SJCRH30 (cell line): ENCODE data around the gene ATP6V1C2. TPM values are rescaled to one million over a fixed set of nuclear protein-coding genes. Genes with fewer than 3 reads are reported as not detected.

Experiments used
- DNase-seq, 2 experiments: peaks; one replicate each; pipeline ENCODE4 v3.0.0-alpha.2; 2015 to 2020
- H3K27ac ChIP-seq: fragments of 250-450 bp; sonication (Bioruptor Pico); 2 replicates; pipeline ENCODE4 v1.5.1; 2020; ENCODE audit warnings: mild to moderate bottlenecking, moderate library complexity
- H3K27me3 ChIP-seq: fragments of 250-450 bp; sonication (Bioruptor Pico); 2 replicates; pipeline ENCODE4 v1.5.1; 2020; ENCODE audit warnings: mild to moderate bottlenecking, moderate library complexity
- H3K36me3 ChIP-seq: fragments of 250-450 bp; sonication (Bioruptor Pico); 2 replicates; pipeline ENCODE4 v1.5.1; 2020; ENCODE audit warnings: mild to moderate bottlenecking, moderate library complexity
- H3K4me1 ChIP-seq: fragments of 250-450 bp; sonication (Bioruptor Pico); 2 replicates; pipeline ENCODE4 v1.5.1; 2020; ENCODE audit warnings: mild to moderate bottlenecking, moderate library complexity
- H3K4me3 ChIP-seq: fragments of 250-450 bp; sonication (Bioruptor Pico); 2 replicates; pipeline ENCODE4 v1.5.1; 2020; ENCODE audit warnings: mild to moderate bottlenecking, moderate library complexity
- H3K9me3 ChIP-seq: fragments of 250-450 bp; sonication (Bioruptor Pico); replicated peaks from 2 replicates; pipeline ENCODE4 v1.5.1; 2020; ENCODE audit warnings: mild to moderate bottlenecking, moderate library complexity
- total RNA-seq: library from RNA; depleted of rRNA; stranded (reverse); fragments of >200 nt; shearing (Covaris generic); gene quantifications from 2 replicates; pipeline ENCODE4 v1.2.3, GENCODE V29; 2014; rRNA removed

The ATP6V1C2 gene, protein sequence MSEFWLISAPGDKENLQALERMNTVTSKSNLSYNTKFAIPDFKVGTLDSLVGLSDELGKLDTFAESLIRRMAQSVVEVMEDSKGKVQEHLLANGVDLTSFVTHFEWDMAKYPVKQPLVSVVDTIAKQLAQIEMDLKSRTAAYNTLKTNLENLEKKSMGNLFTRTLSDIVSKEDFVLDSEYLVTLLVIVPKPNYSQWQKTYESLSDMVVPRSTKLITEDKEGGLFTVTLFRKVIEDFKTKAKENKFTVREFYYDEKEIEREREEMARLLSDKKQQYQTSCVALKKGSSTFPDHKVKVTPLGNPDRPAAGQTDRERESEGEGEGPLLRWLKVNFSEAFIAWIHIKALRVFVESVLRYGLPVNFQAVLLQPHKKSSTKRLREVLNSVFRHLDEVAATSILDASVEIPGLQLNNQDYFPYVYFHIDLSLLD
- total RNA-seq, result 0.23 and 0.40 TPM in 2 replicates

DNA sequence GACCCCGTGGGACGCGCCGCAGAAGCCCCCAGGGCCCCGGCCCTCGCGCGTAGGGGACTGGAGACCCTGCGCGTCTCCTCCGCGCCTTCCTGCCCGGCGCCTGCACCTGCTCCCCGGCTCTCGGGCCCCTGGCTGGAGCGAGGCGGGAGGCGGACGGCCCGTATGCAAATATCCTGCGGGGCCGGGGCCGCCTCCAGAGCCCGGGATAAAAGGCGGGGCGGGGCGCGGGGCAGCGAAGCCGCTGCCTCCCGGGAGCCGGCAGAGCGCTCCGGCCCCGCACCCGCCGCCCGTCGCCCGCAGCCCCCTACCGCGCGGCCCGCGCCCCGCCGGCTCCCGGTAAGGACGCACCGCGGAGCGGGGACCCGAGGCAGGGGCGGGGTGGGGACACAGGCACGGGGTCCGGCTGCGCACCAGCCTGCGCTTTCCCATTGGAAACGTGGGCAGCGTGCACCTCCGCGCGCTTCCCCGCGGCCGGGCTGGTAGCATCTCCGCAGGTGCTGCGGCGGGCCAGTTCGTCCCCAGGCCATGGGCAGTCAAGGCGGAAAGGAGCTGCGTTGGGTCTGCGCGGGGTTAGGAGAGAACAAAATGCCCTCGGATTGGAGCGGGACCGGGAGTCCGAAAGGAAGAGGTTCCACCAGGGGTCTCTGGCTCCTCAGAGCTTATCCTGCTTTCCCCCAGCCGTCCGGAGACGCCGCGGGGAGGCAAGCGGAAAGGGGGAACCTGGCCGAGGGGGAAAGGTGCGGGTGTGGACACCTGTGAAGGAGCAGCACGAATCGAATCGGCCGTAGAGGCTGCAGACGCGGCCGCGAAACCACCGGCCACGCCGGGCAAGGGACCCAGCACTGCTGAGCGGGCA, at the start of gene ATP6V1C2:
Gene ATP6V1C2, plus strand, starts transcription at position 235 of the 856 bp plus-strand sequence. CDS start 1,220 bp downstream, outside the sequence.
- peaks cover 45% of the 10 kb centered on the region for H3K27me3 ChIP-seq
- H3K36me3 ChIP-seq, result no peaks in the 10 kb centered on the region
- no peak within 1 kb of the TSS for H3K4me3 ChIP-seq
- H3K27ac ChIP-seq, result no peak within 1 kb of the TSS
- DNase-seq, result no peak
- no peaks in the 10 kb centered on the region for H3K9me3 ChIP-seq
- peaks cover 4% of the 10 kb centered on the region; the same call in 1 of the 2 replicates for H3K4me1 ChIP-seq

DNA sequence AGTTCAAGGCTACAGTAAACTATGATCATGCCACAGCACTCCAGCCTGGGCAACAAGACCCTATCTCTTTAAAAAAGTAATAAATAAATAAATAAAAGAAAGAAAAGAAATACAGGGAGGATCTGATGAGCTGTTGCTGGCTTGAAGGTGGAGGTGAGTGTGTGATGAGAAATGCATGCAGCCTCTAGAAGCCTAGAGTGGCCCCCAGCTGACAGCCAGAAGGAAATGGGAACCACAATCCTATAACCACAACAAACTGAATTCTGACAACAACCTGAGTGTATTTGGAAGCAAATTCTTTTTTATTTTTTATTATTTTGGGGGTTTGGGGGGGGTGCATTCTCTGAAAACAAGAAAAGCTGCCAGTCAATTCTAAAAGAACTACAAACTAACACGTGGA, 46.3 kb upstream of the ATP6V1C2 start:
- no peak overlapping the region for H3K4me3 ChIP-seq
- H3K27ac ChIP-seq, result no peak overlapping the region
- H3K27me3 ChIP-seq, result no peaks in the 10 kb centered on the region
- peaks cover 29% of the 10 kb centered on the region for H3K36me3 ChIP-seq
- no peak for DNase-seq
- no peaks in the 10 kb centered on the region for H3K4me1 ChIP-seq
- H3K9me3 ChIP-seq, result no peaks in the 10 kb centered on the region

DNA sequence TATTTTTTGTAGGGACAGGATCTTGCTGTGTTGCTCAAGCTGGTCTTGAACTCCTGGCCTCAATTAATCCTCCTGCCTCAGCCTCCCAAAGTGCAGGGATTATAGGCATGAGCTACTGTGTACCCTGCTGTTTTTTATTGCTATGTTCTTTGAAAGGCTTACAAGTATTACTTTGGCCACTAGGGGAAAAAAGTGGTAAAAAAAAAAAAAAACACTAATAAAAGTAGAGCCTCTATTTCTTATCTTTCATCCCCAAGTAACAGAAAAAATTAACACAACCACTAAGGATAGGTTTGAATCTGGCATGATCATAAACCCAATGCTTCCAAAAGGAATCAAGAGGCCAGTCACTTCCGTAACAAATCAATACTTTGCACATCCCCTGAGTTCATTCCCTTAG, 43.2 kb upstream of the ATP6V1C2 start:
- Histone ChIP-seq H3K27me3 (no peaks in the 10 kb centered on the region), H3K27ac (no peak overlapping the region), H3K4me1 (no peaks in the 10 kb centered on the region), H3K4me3 (no peak overlapping the region), H3K9me3 (no peaks in the 10 kb centered on the region), H3K36me3 (peaks cover 41% of the 10 kb centered on the region)
- DNase-seq, result no peak

DNA sequence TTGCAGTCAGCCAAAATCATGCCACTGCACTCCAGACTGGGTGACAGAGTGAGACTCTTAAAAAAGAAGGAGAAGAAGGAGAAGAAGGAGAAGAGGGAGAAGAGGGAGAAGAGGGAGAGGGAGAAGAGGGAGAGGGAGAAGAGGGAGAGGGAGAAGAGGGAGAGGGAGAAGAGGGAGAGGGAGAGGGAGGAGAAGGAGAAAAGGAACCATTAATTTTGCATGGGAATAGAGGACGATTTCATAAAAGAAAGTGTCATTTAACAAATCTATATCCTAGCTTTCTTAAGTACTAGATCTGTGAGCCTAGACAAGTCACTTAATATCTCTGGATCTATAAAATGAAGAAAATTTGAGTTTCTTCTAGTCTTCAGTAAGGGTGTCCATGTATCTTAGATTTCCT, 41.2 kb upstream of the ATP6V1C2 start:
- no peaks in the 10 kb centered on the region for H3K9me3 ChIP-seq
- no peak for DNase-seq
- peaks cover 50% of the 10 kb centered on the region for H3K36me3 ChIP-seq
- H3K27ac ChIP-seq, result no peak overlapping the region
- no peaks in the 10 kb centered on the region for H3K27me3 ChIP-seq
- H3K4me1 ChIP-seq, result no peaks in the 10 kb centered on the region
- H3K4me3 ChIP-seq, result no peak overlapping the region

DNA sequence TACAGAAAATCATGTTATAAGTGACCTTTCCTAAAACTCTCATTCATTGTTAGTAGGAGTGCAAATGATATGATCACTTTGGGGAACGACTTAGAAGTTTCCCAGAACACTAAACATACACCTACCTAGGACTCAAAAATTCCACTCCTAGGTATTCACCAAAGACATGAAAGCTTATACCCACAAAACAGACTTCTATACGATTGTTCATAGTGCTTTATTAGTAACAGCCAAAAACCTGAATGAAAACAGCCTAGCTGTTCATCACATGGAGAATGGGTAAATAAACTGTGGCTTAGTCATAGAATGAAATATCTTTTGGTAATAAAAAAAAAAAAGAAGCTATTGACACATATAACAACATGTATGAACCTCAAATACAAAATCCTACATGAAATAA, 40.5 kb upstream of the ATP6V1C2 start:
- Histone ChIP-seq H3K27ac (no peak overlapping the region), H3K4me1 (no peaks in the 10 kb centered on the region), H3K27me3 (no peaks in the 10 kb centered on the region), H3K4me3 (no peak overlapping the region), H3K36me3 (peaks cover 43% of the 10 kb centered on the region), H3K9me3 (no peaks in the 10 kb centered on the region)
- no peak for DNase-seq

- H3K4me3 ChIP-seq, result no peak overlapping the region
- H3K9me3 ChIP-seq, result no peaks in the 10 kb centered on the region
- H3K36me3 ChIP-seq, result peaks cover 30% of the 10 kb centered on the region
- no peak for DNase-seq
- no peak overlapping the region for H3K27ac ChIP-seq
- no peaks in the 10 kb centered on the region for H3K27me3 ChIP-seq
- peaks cover 5% of the 10 kb centered on the region; the same call in 1 of the 2 replicates for H3K4me1 ChIP-seq
These were observed 35.2 kb upstream of the ATP6V1C2 start for GRCh38 chr2:10686176-10686730.

DNA sequence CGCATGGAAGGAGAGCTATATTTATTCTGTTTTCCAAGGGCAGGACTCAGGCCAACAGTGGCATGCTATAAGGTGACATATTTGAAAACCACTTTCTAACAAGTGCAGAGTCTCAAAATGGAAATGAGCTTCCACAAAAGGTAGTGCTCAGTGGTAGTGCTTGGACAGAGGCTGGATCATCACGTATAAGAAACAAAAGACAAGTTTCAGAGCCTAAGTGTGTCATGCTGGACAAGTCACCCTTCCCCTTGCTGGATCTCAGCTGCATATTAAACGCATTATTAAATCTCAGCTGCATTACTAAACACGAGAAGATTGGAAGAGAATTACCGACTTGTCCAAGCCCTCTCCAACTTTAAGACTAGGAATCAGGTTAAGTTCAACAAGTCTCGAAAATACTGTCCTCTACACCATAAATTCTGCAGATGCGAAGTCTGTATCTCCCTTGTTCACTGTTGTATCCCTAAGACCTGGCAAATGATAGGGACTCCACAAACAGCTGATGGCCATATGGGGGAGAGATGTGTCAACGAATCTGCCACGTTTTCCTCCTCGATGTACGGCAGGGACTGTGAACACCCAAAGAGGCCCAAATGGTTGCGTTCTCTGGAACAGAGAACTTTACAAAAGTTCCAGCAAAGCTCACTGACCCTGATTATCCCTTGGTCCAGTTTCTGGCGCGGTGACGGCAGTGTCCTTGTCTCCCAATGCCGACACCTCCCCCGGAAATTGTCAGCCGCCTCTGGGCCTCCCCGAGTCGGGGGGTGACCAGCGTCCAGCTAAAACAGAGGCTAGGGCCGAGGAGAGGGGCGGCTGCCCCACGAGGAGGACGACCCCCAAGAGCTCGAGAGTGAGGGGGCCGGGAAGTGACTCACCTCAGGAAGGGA, 32.3 kb upstream of the ATP6V1C2 start:
- H3K36me3 ChIP-seq, result peaks cover 8% of the 10 kb centered on the region
- peak overlapping the region; percentile 88 for H3K4me3 ChIP-seq
- H3K4me1 ChIP-seq, result peaks cover 5% of the 10 kb centered on the region; the same call in 1 of the 2 replicates
- H3K27me3 ChIP-seq, result no peaks in the 10 kb centered on the region
- H3K27ac ChIP-seq, result peak overlapping the region; percentile 66
- no peaks in the 10 kb centered on the region for H3K9me3 ChIP-seq
- no peak for DNase-seq

DNA sequence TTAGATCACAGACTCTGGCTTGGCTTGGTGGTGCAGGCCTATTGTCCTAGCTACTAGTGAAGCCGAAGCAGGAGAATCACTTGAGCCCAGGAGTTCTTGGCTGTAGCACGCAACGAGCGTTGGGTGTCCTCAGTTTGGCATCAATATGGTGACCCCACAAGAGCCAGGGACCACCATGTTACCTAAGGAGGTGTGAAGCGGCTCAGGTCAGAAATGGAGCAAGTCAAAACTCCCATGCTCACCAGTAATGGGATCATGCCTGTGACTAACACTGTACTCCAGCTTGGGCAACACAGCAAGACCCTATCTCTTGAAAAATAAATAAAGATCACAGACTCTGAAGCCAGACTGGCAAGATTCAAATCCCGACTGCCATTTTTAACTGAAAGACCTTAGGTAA, 29.9 kb upstream of the ATP6V1C2 start:
- no peaks in the 10 kb centered on the region for H3K36me3 ChIP-seq
- no peak for DNase-seq
- H3K9me3 ChIP-seq, result no peaks in the 10 kb centered on the region
- no peak overlapping the region for H3K27ac ChIP-seq
- H3K4me3 ChIP-seq, result no peak overlapping the region
- H3K4me1 ChIP-seq, result peaks cover 5% of the 10 kb centered on the region; the same call in 1 of the 2 replicates
- no peaks in the 10 kb centered on the region for H3K27me3 ChIP-seq

DNA sequence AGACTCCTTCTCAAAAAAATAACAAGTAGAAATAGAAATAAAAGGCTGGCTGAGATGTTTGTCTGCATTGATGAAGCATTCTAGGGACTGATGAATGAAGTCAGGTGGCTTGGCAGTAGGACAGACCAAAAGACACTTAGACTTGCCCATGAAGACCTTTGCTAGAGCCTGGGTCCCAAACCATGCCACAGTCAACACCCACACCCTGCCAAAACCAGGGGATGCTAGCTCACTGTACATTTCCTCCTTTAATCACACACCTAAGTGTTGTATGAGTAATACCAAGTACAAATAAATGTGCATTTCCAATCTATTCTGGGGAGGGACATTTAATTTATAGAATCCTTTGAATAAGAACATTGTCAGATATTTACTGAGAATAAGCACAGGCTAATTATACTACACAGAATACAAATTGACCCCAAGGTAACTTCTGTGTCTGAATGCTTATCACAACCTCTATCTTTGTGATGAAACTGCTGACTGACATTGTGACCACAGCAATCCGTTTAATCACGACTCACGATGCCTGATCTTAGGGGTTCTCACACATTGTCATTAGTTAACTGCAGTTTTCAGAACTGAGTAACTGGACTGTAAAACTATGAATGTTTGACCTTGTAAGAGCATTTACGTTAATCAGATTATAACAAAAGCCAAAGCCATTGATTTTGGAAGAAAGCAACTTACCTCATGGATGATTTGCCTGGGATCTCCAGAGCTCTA, 21.2 kb upstream of the ATP6V1C2 start:
- H3K4me3 ChIP-seq, result no peak overlapping the region
- H3K27me3 ChIP-seq, result peaks cover 4% of the 10 kb centered on the region; the same call in 1 of the 2 replicates
- no peak overlapping the region for H3K27ac ChIP-seq
- H3K4me1 ChIP-seq, result no peaks in the 10 kb centered on the region
- H3K9me3 ChIP-seq, result no peaks in the 10 kb centered on the region
- H3K36me3 ChIP-seq, result no peaks in the 10 kb centered on the region
- DNase-seq, result no peak

DNA sequence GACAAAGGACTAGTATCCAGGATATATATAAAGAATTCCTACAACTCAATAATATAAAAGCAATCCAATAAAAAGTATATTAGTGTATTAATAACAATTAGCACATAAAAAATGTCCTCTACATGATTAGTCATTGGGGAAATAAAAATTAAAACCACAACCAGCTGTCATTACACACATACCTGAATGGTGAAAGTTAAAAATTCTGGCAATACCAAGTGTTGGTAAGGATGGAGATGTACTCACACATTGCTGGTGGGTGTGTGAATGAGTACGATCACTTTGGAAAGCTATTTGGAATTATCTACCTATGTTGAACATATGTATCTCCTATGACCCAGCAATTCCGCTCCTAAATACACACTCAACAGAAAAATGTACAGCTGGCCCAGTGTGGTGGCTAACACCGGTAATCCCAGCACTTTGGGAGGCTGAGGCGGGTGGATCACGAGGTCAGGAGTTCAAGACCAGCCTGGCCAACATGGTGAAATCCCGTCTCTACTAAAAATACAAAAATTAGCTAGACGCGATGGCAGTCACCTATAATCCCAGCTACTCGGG, 17.3 kb upstream of the ATP6V1C2 start:
- Histone ChIP-seq H3K27ac (no peak overlapping the region), H3K36me3 (no peaks in the 10 kb centered on the region), H3K27me3 (peaks cover 8% of the 10 kb centered on the region; the same call in 1 of the 2 replicates), H3K4me3 (no peak overlapping the region), H3K9me3 (no peaks in the 10 kb centered on the region), H3K4me1 (no peaks in the 10 kb centered on the region)
- no peak for DNase-seq

DNA sequence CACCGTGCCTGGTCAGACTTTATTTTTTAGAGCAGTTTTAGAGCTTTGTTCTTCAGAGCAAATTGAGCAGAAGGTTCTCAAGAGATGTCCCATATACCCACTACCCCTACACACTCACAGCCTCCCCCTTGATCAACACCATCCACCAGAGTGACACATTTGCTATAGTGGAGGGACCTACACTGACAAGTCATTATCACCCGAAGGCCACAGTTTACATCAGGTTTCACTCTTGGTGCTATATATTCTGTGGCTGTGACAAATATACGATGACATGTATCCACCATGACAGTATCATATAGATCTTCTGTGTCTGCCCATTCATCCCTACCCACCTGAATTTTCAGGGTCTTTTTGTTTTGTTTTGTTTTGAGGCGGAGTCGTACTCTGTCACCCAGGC, 15.4 kb upstream of the ATP6V1C2 start:
- no peaks in the 10 kb centered on the region for H3K9me3 ChIP-seq
- H3K4me1 ChIP-seq, result no peaks in the 10 kb centered on the region
- no peak overlapping the region for H3K27ac ChIP-seq
- no peak for DNase-seq
- H3K36me3 ChIP-seq, result no peaks in the 10 kb centered on the region
- peaks cover 8% of the 10 kb centered on the region for H3K27me3 ChIP-seq
- no peak overlapping the region for H3K4me3 ChIP-seq

- no peak overlapping the region for H3K4me3 ChIP-seq
- no peaks in the 10 kb centered on the region for H3K4me1 ChIP-seq
- H3K36me3 ChIP-seq, result no peaks in the 10 kb centered on the region
- H3K27ac ChIP-seq, result no peak overlapping the region
- no peaks in the 10 kb centered on the region for H3K9me3 ChIP-seq
- peaks cover 17% of the 10 kb centered on the region for H3K27me3 ChIP-seq
- DNase-seq, result no peak
These were observed 13.6 kb upstream of the ATP6V1C2 start for GRCh38 chr2:10707831-10708230.

DNA sequence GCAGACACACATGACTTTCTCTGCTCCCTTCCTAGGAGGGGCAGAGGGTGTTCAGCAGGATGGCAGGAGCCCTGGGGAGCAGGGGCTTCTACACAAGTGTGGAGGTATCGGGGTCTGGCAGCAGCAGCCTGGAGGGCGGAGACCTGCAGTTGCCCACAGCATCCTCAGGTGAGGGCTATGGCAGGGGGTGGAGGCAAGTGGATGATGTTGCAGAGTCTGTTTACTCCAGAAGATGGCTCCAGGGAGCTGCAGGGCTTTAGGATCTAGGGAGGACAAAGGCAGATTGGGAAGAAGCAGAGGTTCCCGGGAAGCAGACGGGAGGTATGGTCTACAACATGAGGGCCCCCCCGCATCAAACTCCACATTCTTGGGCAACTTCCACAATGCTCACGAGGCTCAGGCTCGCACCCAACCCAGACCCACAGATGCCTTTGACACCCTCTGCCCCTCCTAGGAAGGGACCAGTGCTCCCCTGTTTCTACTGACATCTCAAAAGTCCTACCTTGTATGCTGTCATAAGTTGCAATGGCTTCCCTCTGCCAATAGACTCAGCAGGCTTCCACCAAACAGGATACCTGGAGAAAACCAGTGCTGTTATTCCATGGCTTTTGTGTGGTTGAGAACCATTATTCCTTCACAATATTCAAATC, 12.0 kb upstream of the ATP6V1C2 start:
- Histone ChIP-seq H3K4me3 (no peak overlapping the region), H3K36me3 (no peaks in the 10 kb centered on the region), H3K27me3 (peaks cover 23% of the 10 kb centered on the region), H3K27ac (no peak overlapping the region), H3K9me3 (no peaks in the 10 kb centered on the region), H3K4me1 (no peaks in the 10 kb centered on the region)
- peak; percentile 26 to 54 for DNase-seq
